ENCODE measurements around the gene GLIPR1L2. TPM values are rescaled to one million over a fixed set of nuclear protein-coding genes. Genes with fewer than 3 reads are reported as not detected.

Gene GLIPR1L2
- total and polyA plus RNA-seq, 10 of the 15 experiments (the other 5 are each of a cell fraction or from before 2014, with no cell fraction given): 0.04 to 0.39 (median 0.09) TPM; not detected in 3

- WGBS (ENCODE audit: insufficient coverage, insufficient replicate concordance, low lambda C conversion rate, missing lambda C conversion rate): 3% methylated on average over 2 of the region's 2 CpGs
- Histone ChIP-seq H3K4me2 (ENCODE audit: control insufficient read depth, insufficient read depth) (no peak overlapping the region), H3K79me2 (ENCODE audit: control insufficient read depth, insufficient read depth, low read length) (no peaks in the 10 kb centered on the region), H4K20me1 (ENCODE audit: control insufficient read depth, insufficient read depth) (no peaks in the 10 kb centered on the region), H3K27ac (ENCODE audit: control insufficient read depth, insufficient read depth) (no peak overlapping the region), H3K9me3 (replicated peaks; ENCODE audit: control insufficient read depth, insufficient read depth, low read length) (no peaks in the 10 kb centered on the region; the same call in 2 of the 3 replicates), H3K27me3 (replicated peaks in 1 of 2; ENCODE audit: control insufficient read depth in 2 of 2, insufficient read depth in 2 of 2, low read length in 1 of 2) (no peaks in the 10 kb centered on the region; a peak in 1 of 4 replicates), H2AFZ (ENCODE audit: control insufficient read depth, low read depth, low read length) (no peak overlapping the region), H3K4me3 (no peak overlapping the region), H3K9ac (ENCODE audit: control insufficient read depth, insufficient read depth, low read length) (no peak overlapping the region), H3K36me3 (ENCODE audit: control insufficient read depth in 2 of 2, insufficient read depth in 2 of 2, low read length in 1 of 2) (no peaks in the 10 kb centered on the region), H3K4me1 (ENCODE audit: control insufficient read depth, insufficient read depth, low read length) (no peaks in the 10 kb centered on the region)
- CTCF ChIA-PET: interaction anchor here (1.3 to 2.6 kb wide), 3 partner anchors 45 to 66 kb away, joined by 3 to 25 read pairs (median 15); no protein-coding TSS in a partner anchor
- DNase-seq (ENCODE audit: low read depth, low spot score): no peak
- no peak for FAIRE-seq
- BruUV-seq (replicated peaks): no TSS peak
- SMC1A ChIA-PET (ENCODE audit: uncharacterized antibody, unreplicated experiment): interaction anchor here (1.6 to 2.2 kb wide), 2 partner anchors 23 to 44 kb away, joined by 3 to 4 read pairs; no protein-coding TSS in a partner anchor
- intact Hi-C loops (cut with micrococcal nuclease; ENCODE audit: unreplicated experiment): loop anchor here (5.0 kb wide), 1 partner anchor 68 kb away; no protein-coding TSS in a partner anchor
- RAD21 ChIA-PET (ENCODE audit: unreplicated experiment): no interaction called here
- POLR2A ChIA-PET: no interaction called here
- in situ Hi-C loops (cut with MboI): no loop called here
- TF ChIP-seq IRF4 (IDR thresholded peaks at IDR 0.05; ENCODE audit: low read depth, low read length) (no peak), KDM1A (IDR thresholded peaks at IDR 0.05; ENCODE audit: borderline replicate concordance) (no peak), EGR1 (IDR thresholded peaks at IDR 0.05; ENCODE audit: borderline replicate concordance in 1 of 2, low read depth in 2 of 2, low read length in 2 of 2) (no peak), LARP7 (IDR thresholded peaks at IDR 0.05) (no peak), MTA2 (IDR thresholded peaks at IDR 0.05; ENCODE audit: low read depth) (no peak), NRF1 (conservative IDR thresholded peaks at IDR 0.05; ENCODE audit: low read depth, low read length) (no peak), ZNF622 (IDR thresholded peaks at IDR 0.05) (no peak), ZNF687 (IDR thresholded peaks at IDR 0.05) (no peak)
- ATAC-seq: no peak
These were observed 48.2 kb downstream of the GLIPR1L2 start for GRCh38 chr12:75439048-75439447.

Data from GM12878 (cell line).